HG03139 (cell line): ENCODE results near the gene ASCL2.

Source experiments
- ATAC-seq: cut with Tn5 transposase; IDR thresholded peaks from one replicate; pipeline ENCODE4 v1.9.1; 2021; ENCODE audit not compliant: unreplicated experiment

The ASCL2 gene

GRCh38 chr11:2275334-2276279 is 5.2 kb upstream of the ASCL2 start:
- no peak for ATAC-seq

GRCh38 chr11:2273771-2274170 is 3.4 kb upstream of the ASCL2 start:
- ATAC-seq = no peak

GRCh38 chr11:2273311-2273710 is 2.9 kb upstream of the ASCL2 start:
- no peak for ATAC-seq

GRCh38 chr11:2272946-2273280 is 2.5 kb upstream of the ASCL2 start:
- no peak for ATAC-seq

- no peak for ATAC-seq
These were observed 2.0 kb upstream of the ASCL2 start for GRCh38 chr11:2272228-2272945.

GRCh38 chr11:2271327-2272227 is 1.2 kb upstream of the ASCL2 start:
- no peak for ATAC-seq

GRCh38 chr11:2271077-2271326 is 614 bp upstream of the ASCL2 start:
- no peak for ATAC-seq

GRCh38 chr11:2269601-2270321 is 627 bp downstream of the ASCL2 start:
- no peak for ATAC-seq

GRCh38 chr11:2268729-2269600 is 1.4 kb downstream of the ASCL2 start:
- no peak for ATAC-seq

- no peak for ATAC-seq
These were observed 2.3 kb downstream of the ASCL2 start for GRCh38 chr11:2267851-2268728.

GRCh38 chr11:2267306-2267850 is 3.0 kb downstream of the ASCL2 start:
- ATAC-seq = no peak

GRCh38 chr11:2266586-2267305 is 3.6 kb downstream of the ASCL2 start:
- ATAC-seq = no peak

- ATAC-seq = no peak
These were observed 4.4 kb downstream of the ASCL2 start for GRCh38 chr11:2265854-2266585.

- peak; percentile 48 for ATAC-seq
These were observed 5.0 kb downstream of the ASCL2 start for GRCh38 chr11:2265396-2265795.

GRCh38 chr11:2264366-2265053 is 5.9 kb downstream of the ASCL2 start:
- no peak for ATAC-seq

GRCh38 chr11:2263724-2264360 is 6.5 kb downstream of the ASCL2 start:
- ATAC-seq = no peak
